Activated T-cell treated with anti-CD3 and anti-CD28 coated beads for 48 hours (primary cell): ENCODE results near the gene KLF16.

Experiments
- DNase-seq: peaks from one replicate; pipeline ENCODE4 v3.0.0-alpha.2; 2020; ENCODE audit warnings: low read depth

The KLF16 gene

DNA sequence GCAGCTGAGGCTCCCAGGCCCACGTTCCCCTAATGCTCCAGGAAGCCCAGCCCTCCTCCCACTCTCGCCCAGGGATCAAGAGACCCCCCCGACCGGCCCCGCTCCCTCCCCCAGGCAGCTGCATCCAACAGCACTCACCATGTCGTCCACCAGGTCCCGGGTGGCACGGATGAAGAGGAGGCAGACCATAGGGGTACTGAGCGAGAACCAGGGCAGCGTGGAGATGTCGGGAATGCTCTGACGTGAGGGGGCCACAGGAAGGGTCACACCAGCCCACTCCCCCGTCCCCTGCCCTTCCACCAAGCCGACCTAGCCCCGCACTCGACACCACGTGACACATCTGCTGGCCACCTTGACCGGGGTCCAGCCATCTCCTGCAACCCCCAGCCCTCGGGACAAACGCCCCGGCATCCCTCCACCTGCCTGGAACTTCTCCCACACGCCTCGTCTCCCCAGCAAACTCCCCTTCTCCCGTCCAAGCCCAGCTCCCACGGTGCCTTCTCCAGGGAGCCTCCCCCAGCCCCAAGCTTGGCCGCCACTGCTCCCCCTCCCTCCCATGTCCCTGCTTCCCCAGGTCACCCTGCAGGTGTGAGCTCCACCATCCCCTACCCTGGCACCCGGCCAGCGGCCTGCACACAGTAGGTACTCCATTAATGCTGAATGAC lies 56.2 kb downstream of the KLF16 start:
- DNase-seq, result no peak

DNA sequence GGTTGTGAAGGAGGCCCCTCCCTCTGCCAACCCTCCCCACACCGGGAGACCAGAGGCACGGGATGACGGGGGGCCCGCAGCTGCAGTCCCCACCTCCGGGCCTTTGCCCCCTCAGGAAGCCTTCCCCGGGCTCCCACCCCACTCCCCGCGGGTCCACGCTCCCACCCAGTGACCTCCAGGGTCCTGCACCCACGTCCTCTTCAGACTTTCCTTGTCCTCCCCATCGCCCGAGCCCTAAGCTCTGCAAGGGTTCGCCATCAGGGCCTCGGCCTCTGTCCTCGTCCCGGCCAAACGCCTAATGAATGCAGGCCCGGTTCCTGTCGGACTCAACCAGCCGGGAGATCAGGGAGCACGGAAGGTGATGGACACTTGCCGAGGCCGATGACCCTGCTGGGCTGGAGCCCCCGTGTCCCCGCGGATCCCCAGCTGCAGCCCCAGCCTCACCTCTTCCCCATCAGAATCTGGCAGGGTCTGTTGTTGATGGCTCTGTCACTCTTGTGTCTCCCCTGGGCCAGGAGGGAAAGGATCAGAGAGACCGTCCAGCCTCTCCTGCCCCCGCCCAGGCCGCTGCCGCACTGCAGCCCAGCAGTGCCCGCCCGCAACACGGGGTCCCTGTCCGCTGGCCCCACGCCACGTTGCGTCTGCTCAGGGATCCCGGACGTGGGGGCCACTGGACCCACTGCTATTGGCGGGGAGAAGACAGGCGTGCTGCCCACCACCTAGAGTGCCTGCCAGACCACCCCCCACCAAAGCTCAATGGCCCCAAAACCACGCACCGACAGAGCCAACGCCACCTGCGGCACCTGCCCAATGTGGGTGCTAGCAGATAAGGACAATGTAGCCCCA lies 57.0 kb downstream of the KLF16 start:
- no peak for DNase-seq

- DNase-seq, result no peak
Observed at GRCh38 chr19:1805401-1806183, 57.8 kb downstream of the KLF16 start.

DNA sequence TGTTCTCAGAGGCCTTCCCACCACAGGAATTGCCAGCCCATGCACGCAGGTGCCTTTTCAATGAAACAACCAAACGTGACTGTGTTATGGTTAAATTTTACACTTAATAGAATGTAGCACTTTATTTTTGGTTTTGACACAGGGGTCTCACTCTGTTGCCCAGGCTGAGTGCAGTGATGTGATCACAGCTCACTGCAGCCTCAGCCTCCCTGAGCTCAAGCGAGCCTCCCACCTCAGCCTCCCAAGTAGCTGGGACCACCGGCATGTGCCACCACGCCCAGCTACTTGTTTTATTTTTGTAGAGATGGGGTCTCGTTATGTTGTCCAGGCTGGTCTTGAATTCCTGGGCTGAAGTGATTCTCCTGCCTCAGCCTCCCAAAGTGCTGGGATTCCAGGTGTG lies 58.5 kb downstream of the KLF16 start:
- no peak for DNase-seq
